Gastrocnemius medialis (tissue), 4 donors: ENCODE data around the gene CEP126.

Source experiments
- CTCF ChIP-seq, 5 experiments: fragments of 450-650 bp in 3 of 5; fragments of 200-600 bp in 2 of 5; sonication (generic) in 2 of 5; IDR thresholded peaks in 4 of 5; conservative IDR thresholded peaks in 1 of 5; 1 replicate in 4 of 5; 2 replicates in 1 of 5; pipeline ENCODE4 v1.5.1; 2016 to 2019; ENCODE audit warnings: antibody characterized with exemption in 5 of 5, mild to moderate bottlenecking in 3 of 5, moderate library complexity in 3 of 5
- POLR2A ChIP-seq, 2 donors: fragments of 450-650 bp; IDR thresholded peaks; one replicate each; pipeline ENCODE4 v1.6.1; 2017; ENCODE audit warnings: antibody characterized with exemption in 2 of 2, mild to moderate bottlenecking in 2 of 2, moderate library complexity in 2 of 2

- TF ChIP-seq POLR2A (IDR thresholded peaks at IDR 0.05) = no peak
- TF ChIP-seq CTCF (IDR thresholded peaks at IDR 0.05 in 4 of 5, conservative IDR thresholded peaks at IDR 0.05 in 1 of 5) = no peak
Measured at GRCh38 chr11:102014756-102015155, 99.9 kb downstream of the CEP126 start.
